K562 (cell line): ENCODE data around the gene MEX3D. TPM values are rescaled to one million over a fixed set of nuclear protein-coding genes. Genes with fewer than 3 reads are reported as not detected.

Source experiments
- MNT ChIP-seq, 2 experiments: fragments of 450-650 bp; conservative IDR thresholded peaks; 2 replicates each; pipeline ENCODE4 v1.6.1; 2017; ENCODE audit warnings: mild to moderate bottlenecking in 2 of 2, moderate library complexity in 2 of 2
- MTA2 ChIP-seq: fragments of 450-650 bp; IDR thresholded peaks from 2 replicates; pipeline ENCODE4 v1.6.1; 2016; ENCODE audit warnings: low read depth
- PBX2 ChIP-seq, 2 experiments: IDR thresholded peaks in 1 of 2; conservative IDR thresholded peaks in 1 of 2; 2 replicates each; pipeline ENCODE4 v1.6.1; 2016; ENCODE audit warnings: low read depth in 2 of 2, mild to moderate bottlenecking in 1 of 2, missing compliant biosample characterization in 1 of 2, missing genetic modification characterization in 1 of 2, moderate library complexity in 1 of 2
- POLR2AphosphoS2 ChIP-seq: IDR thresholded peaks from 2 replicates; pipeline ENCODE4 v1.6.1; 2012; ENCODE audit warnings: low read length, improper control_type of control experiment
- YY1 ChIP-seq, 3 experiments: IDR thresholded peaks; 2 replicates each; pipeline ENCODE4 v1.6.1; 2011; ENCODE audit warnings: low read length in 2 of 3, mild to moderate bottlenecking in 2 of 3, moderate library complexity in 2 of 3, borderline replicate concordance in 1 of 3, control low read depth in 1 of 3, low read depth in 1 of 3; ENCODE audit not compliant: insufficient read depth in 3 of 3, insufficient replicate concordance in 2 of 3, control insufficient read depth in 1 of 3, insufficient read length in 1 of 3; ENCODE audit errors: extremely low read depth in 1 of 3
- ZBTB11 ChIP-seq, 3 experiments: fragments of 200-800 bp in 1 of 3; fragments of 250-450 bp in 1 of 3; fragments of 450-650 bp in 1 of 3; sonication (Bioruptor Pico) in 1 of 3; sonication (Bioruptor generic) in 1 of 3; formaldehyde crosslinking in 1 of 3; IDR thresholded peaks; 2 replicates each; pipeline versions ENCODE4 v1.6.1 to v1.8.0; 2016 to 2022; ENCODE audit warnings: mild to moderate bottlenecking in 2 of 3, missing genetic modification characterization in 2 of 3, missing compliant biosample characterization in 1 of 3, moderate library complexity in 1 of 3
- polyA plus RNA-seq, 8 experiments: library from polyadenylated mRNA; depleted of rRNA in 4 of 8; stranded (reverse) in 5 of 8; unstranded in 3 of 8; fragments of >200 nt; fragmentation: Nextera tagmentation in 2 of 8; fragmentation: Illumina TruSeq in 1 of 8; extraction: Ambion mirVana in 2 of 8; extraction: Trizol in 1 of 8; gene quantifications; 2 replicates each; pipeline versions ENCODE4 v1.2.1 to v1.2.3, GENCODE V29; 2011 to 2014; ENCODE audit warnings: inconsistent platforms in 1 of 8, missing spikeins in 1 of 8
- total RNA-seq, 7 experiments: library from RNA; depleted of rRNA in 6 of 7; stranded (reverse); fragments of >200 nt in 6 of 7; fragmentation: Illumina TruSeq in 2 of 7; extraction: Trizol in 2 of 7; gene quantifications; 2 replicates each; pipeline versions ENCODE4 v1.2.1 to v1.2.3, GENCODE V29; 2011 to 2021; ENCODE audit warnings: low replicate concordance in 1 of 7
- TF ChIP-seq, protein P1 (sequence below): sonication (generic); formaldehyde crosslinking; IDR thresholded peaks from 2 replicates; pipeline ENCODE4 v1.8.1; 2023; ENCODE audit warnings: mild to moderate bottlenecking, missing genetic modification reagents
- TF ChIP-seq, protein P2 (sequence below): fragments of 150-350 bp; IDR thresholded peaks from 2 replicates; pipeline ENCODE4 v1.6.1; 2014; ENCODE audit warnings: low read depth, mild to moderate bottlenecking, low read length, borderline replicate concordance
- TF ChIP-seq, protein P3 (sequence below): fragments of 250-450 bp; sonication (Bioruptor Pico); IDR thresholded peaks from 2 replicates; pipeline ENCODE4 v1.5.0; 2021

The MEX3D gene
- total and polyA plus RNA-seq, 9 of the 15 experiments (the other 6 are each of a cell fraction or from before 2014, with no cell fraction given): 1.7 to 39.3 (median 5.7) TPM

- TF ChIP-seq PBX2 (CRISPR knock-in tag; IDR thresholded peaks at IDR 0.05; ENCODE audit: low read depth) (peak; percentile 33; the same call in 1 of the 2 replicates), PBX2 (tag; conservative IDR thresholded peaks at IDR 0.05; ENCODE audit: low read depth) (peak; percentile 50; the same call in 1 of the 2 replicates), MNT (conservative IDR thresholded peaks at IDR 0.05) (peak in 1 of 2 experiments; percentile 12; a peak in 1 of 4 replicates), YY1 (IDR thresholded peaks at IDR 0.05; ENCODE audit: borderline replicate concordance in 1 of 3, control insufficient read depth in 1 of 3, extremely low read depth in 1 of 3, insufficient read depth in 3 of 3, insufficient read length in 1 of 3, insufficient replicate concordance in 2 of 3, low read depth in 1 of 3, low read length in 2 of 3) (peak in 1 of 3 experiments; percentile 23), MTA2 (no peak), ZBTB11 (CRISPR knock-in tag; IDR thresholded peaks at IDR 0.05) (no peak), POLR2AphosphoS2 (no peak)
- TF ChIP-seq, protein P1, sequence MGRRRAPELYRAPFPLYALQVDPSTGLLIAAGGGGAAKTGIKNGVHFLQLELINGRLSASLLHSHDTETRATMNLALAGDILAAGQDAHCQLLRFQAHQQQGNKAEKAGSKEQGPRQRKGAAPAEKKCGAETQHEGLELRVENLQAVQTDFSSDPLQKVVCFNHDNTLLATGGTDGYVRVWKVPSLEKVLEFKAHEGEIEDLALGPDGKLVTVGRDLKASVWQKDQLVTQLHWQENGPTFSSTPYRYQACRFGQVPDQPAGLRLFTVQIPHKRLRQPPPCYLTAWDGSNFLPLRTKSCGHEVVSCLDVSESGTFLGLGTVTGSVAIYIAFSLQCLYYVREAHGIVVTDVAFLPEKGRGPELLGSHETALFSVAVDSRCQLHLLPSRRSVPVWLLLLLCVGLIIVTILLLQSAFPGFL (CRISPR knock-in tag): 0 out of 2 replicates have a peak, but pooled peaks have one; percentile 26
- TF ChIP-seq, protein P2, sequence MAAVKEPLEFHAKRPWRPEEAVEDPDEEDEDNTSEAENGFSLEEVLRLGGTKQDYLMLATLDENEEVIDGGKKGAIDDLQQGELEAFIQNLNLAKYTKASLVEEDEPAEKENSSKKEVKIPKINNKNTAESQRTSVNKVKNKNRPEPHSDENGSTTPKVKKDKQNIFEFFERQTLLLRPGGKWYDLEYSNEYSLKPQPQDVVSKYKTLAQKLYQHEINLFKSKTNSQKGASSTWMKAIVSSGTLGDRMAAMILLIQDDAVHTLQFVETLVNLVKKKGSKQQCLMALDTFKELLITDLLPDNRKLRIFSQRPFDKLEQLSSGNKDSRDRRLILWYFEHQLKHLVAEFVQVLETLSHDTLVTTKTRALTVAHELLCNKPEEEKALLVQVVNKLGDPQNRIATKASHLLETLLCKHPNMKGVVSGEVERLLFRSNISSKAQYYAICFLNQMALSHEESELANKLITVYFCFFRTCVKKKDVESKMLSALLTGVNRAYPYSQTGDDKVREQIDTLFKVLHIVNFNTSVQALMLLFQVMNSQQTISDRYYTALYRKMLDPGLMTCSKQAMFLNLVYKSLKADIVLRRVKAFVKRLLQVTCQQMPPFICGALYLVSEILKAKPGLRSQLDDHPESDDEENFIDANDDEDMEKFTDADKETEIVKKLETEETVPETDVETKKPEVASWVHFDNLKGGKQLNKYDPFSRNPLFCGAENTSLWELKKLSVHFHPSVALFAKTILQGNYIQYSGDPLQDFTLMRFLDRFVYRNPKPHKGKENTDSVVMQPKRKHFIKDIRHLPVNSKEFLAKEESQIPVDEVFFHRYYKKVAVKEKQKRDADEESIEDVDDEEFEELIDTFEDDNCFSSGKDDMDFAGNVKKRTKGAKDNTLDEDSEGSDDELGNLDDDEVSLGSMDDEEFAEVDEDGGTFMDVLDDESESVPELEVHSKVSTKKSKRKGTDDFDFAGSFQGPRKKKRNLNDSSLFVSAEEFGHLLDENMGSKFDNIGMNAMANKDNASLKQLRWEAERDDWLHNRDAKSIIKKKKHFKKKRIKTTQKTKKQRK: no peak
- TF ChIP-seq, protein P3, sequence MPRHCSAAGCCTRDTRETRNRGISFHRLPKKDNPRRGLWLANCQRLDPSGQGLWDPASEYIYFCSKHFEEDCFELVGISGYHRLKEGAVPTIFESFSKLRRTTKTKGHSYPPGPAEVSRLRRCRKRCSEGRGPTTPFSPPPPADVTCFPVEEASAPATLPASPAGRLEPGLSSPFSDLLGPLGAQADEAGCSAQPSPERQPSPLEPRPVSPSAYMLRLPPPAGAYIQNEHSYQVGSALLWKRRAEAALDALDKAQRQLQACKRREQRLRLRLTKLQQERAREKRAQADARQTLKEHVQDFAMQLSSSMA (CRISPR knock-in tag): 0 out of 2 replicates have a peak, but pooled peaks have one; percentile 48
These were observed 22.7 kb upstream of the MEX3D start (continued) for GRCh38 chr19:1590641-1591397.
